ENCODE data around the gene TEAD4.

The TEAD4 gene

DNA sequence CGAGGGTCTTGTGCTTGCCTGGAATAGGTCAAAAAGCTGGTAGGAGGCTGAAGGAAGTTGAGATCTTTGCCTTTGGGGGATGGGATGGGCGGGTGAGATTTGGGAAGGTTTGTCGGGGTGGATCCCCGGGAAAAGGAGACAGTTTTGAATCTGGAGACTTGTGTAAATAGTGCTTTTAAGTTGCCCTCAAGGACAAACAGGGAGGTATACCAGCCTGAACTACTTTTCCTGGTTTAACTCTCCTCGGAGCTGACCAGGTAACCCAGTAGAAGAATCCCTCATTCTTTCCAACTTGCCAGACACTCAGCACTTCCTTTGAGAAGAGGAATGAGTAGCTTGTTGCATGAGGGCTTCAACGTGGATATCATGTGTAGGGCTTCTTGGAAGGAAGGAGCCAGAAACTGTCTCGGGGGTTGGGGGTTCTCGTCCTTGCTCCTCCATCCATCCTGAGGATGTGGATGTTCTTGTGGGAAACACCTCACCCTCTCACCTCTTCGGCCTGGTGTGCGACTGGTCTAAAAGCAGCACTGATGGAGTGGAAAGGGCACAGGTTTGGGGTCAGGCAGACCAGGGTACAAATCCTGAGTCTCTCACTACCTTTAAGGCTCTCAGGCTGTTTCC is 1.9 kb downstream of the TEAD4 start:
- Histone ChIP-seq H3K4me1 (ENCODE audit: insufficient read depth, low read length) (peaks cover 38% of the 10 kb centered on the region), H3K4me3 (ENCODE audit: low read length) (peak overlapping the region; percentile 66), H3K9me3 (ENCODE audit: insufficient read depth, low read depth, low read length) (no peaks in the 10 kb centered on the region), H3K27ac (ENCODE audit: low read depth, low read length) (peak overlapping the region; percentile 29; the same call in 1 of the 2 replicates), H3K36me3 (ENCODE audit: insufficient read depth, low read length) (peaks cover 9% of the 10 kb centered on the region; the same call in 1 of the 2 replicates), H3K27me3 (ENCODE audit: insufficient read depth, low read length) (peaks cover 13% of the 10 kb centered on the region), H3K9ac (ENCODE audit: low read depth, low read length) (peak overlapping the region; percentile 96)
- WGBS = 16% methylated on average over 10 of the region's 10 CpGs

GRCh38 chr12:2961705-2962104 is 2.5 kb downstream of the TEAD4 start:
- H3K27ac ChIP-seq (ENCODE audit: low read depth, low read length) = peak overlapping the region; percentile 29; the same call in 1 of the 2 replicates
- peak overlapping the region; percentile 96; the same call in 1 of the 2 replicates for H3K9ac ChIP-seq (ENCODE audit: low read depth, low read length)
- peaks cover 38% of the 10 kb centered on the region for H3K4me1 ChIP-seq (ENCODE audit: insufficient read depth, low read length)
- peaks cover 13% of the 10 kb centered on the region for H3K27me3 ChIP-seq (ENCODE audit: insufficient read depth, low read length)
- H3K36me3 ChIP-seq (ENCODE audit: insufficient read depth, low read length) = peaks cover 10% of the 10 kb centered on the region; the same call in 1 of the 2 replicates
- H3K9me3 ChIP-seq (ENCODE audit: insufficient read depth, low read depth, low read length) = no peaks in the 10 kb centered on the region
- WGBS = 40% methylated on average over 5 of the region's 5 CpGs
- H3K4me3 ChIP-seq (ENCODE audit: low read length) = peak overlapping the region; percentile 66

GRCh38 chr12:2963154-2963759 is 4.1 kb downstream of the TEAD4 start:
- 14% methylated on average over 9 of the region's 9 CpGs for WGBS
- Histone ChIP-seq H3K27ac (ENCODE audit: low read depth, low read length) (peak overlapping the region; percentile 95), H3K9ac (ENCODE audit: low read depth, low read length) (peak overlapping the region; percentile 77), H3K4me3 (ENCODE audit: low read length) (peak overlapping the region; percentile 42), H3K27me3 (ENCODE audit: insufficient read depth, low read length) (peaks cover 13% of the 10 kb centered on the region), H3K9me3 (ENCODE audit: insufficient read depth, low read depth, low read length) (no peaks in the 10 kb centered on the region), H3K4me1 (ENCODE audit: insufficient read depth, low read length) (peaks cover 32% of the 10 kb centered on the region), H3K36me3 (ENCODE audit: insufficient read depth, low read length) (peaks cover 16% of the 10 kb centered on the region; the same call in 1 of the 2 replicates)

DNA sequence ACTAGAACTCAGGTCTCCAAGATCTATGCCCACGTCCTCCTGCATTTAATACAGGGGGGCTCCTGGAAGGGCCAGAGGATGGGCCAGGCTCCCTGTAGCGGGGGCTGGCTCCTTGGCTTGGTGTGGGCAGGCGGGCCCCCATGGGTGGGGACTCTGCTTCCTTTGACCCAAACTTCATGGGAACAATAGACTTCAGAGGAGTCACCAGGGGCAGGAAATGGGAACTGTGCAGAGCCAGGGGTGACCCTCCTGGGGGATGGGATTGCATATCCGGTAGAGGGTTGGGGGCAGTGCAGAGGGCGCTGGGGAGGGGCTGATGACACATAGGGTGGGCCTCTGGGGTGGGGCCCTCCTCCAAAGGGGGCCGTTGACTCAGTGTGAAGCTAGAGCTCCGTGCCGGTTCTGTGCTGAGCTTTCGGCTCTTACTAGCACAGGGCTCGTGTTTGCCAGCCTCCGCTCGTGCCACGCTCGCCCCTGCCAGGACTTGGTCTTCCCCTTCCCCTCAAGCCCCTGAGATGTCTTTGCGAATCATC is 4.6 kb downstream of the TEAD4 start:
- peaks cover 30% of the 10 kb centered on the region for H3K4me1 ChIP-seq (ENCODE audit: insufficient read depth, low read length)
- H3K27ac ChIP-seq (ENCODE audit: low read depth, low read length) = peak overlapping the region; percentile 95
- peaks cover 13% of the 10 kb centered on the region for H3K27me3 ChIP-seq (ENCODE audit: insufficient read depth, low read length)
- WGBS = 12% methylated on average over 15 of the region's 15 CpGs
- H3K9me3 ChIP-seq (ENCODE audit: insufficient read depth, low read depth, low read length) = no peaks in the 10 kb centered on the region
- H3K9ac ChIP-seq (ENCODE audit: low read depth, low read length) = peak overlapping the region; percentile 82
- peak overlapping the region; percentile 42 for H3K4me3 ChIP-seq (ENCODE audit: low read length)
- peaks cover 19% of the 10 kb centered on the region for H3K36me3 ChIP-seq (ENCODE audit: insufficient read depth, low read length)

DNA sequence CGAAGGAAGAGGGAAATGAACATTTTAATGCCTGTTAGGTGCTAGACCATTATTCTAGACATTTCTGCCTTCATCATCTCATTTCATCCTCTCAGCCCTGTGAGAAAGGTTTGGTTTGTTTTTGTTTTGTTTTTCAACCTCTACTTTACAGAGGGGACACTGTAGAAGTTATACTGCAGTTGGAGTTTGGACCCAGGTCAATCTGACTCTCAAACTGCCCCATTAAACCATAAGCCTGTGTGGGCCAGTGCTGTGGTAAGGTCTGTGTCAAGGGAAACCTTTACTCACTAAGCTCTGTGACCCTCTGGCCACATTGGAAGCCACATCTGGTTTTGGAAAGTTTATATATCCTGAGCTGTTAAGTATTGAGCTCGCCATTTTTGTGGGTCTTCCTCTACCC is 8.5 kb downstream of the TEAD4 start:
- H3K9ac ChIP-seq (ENCODE audit: low read depth, low read length) = no peak overlapping the region
- 100% methylated on average over 1 of the region's 2 CpGs for WGBS
- H3K9me3 ChIP-seq (ENCODE audit: insufficient read depth, low read depth, low read length) = no peaks in the 10 kb centered on the region
- H3K36me3 ChIP-seq (ENCODE audit: insufficient read depth, low read length) = peaks cover 38% of the 10 kb centered on the region
- no peaks in the 10 kb centered on the region for H3K27me3 ChIP-seq (ENCODE audit: insufficient read depth, low read length)
- no peak overlapping the region for H3K4me3 ChIP-seq (ENCODE audit: low read length)
- peaks cover 20% of the 10 kb centered on the region for H3K4me1 ChIP-seq (ENCODE audit: insufficient read depth, low read length)
- no peak overlapping the region for H3K27ac ChIP-seq (ENCODE audit: low read depth, low read length)

DNA sequence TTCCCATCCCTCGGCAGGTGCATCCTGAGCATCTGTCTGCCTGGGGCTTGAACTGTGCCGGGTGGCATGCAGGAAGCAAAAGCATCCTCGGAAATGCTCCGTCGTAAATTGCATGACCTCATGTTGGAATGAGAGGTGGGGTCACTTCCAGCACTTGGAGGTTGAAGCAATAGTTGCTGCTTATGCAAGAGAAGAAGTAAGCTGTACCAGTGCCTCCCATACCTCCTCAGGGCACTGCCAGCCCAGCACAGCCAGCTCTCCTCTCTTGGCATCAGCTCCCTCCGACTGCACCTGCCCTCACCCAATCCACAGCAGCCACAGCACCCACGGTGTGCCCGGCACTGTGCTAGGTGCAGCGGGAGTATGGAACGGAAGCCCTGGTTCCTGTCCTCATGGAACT is 11.5 kb downstream of the TEAD4 start:
- Histone ChIP-seq H3K27ac (ENCODE audit: low read depth, low read length) (no peak overlapping the region), H3K4me3 (ENCODE audit: low read length) (no peak overlapping the region), H3K9me3 (ENCODE audit: insufficient read depth, low read depth, low read length) (no peaks in the 10 kb centered on the region), H3K4me1 (ENCODE audit: insufficient read depth, low read length) (peaks cover 12% of the 10 kb centered on the region; the same call in 1 of the 2 replicates), H3K27me3 (ENCODE audit: insufficient read depth, low read length) (no peaks in the 10 kb centered on the region), H3K9ac (ENCODE audit: low read depth, low read length) (no peak overlapping the region), H3K36me3 (ENCODE audit: insufficient read depth, low read length) (peaks cover 33% of the 10 kb centered on the region)
- WGBS = 94% methylated on average over 10 of the region's 10 CpGs

- Histone ChIP-seq H3K27ac (ENCODE audit: low read depth, low read length) (no peak overlapping the region), H3K4me3 (ENCODE audit: low read length) (no peak overlapping the region)
These were observed 14.4 kb downstream of the TEAD4 start for GRCh38 chr12:2973566-2973965.

GRCh38 chr12:2974560-2974971 is 15.4 kb downstream of the TEAD4 start:
- H3K9me3 ChIP-seq (ENCODE audit: insufficient read depth, low read depth, low read length) = no peaks in the 10 kb centered on the region
- H3K27me3 ChIP-seq (ENCODE audit: insufficient read depth, low read length) = no peaks in the 10 kb centered on the region
- H3K4me1 ChIP-seq (ENCODE audit: insufficient read depth, low read length) = peaks cover 24% of the 10 kb centered on the region; the same call in 1 of the 2 replicates
- no peak overlapping the region for H3K4me3 ChIP-seq (ENCODE audit: low read length)
- 0 out of 2 replicates have a peak overlapping the region, but pooled peaks have one; percentile 20 for H3K27ac ChIP-seq (ENCODE audit: low read depth, low read length)
- 62% methylated on average over 10 of the region's 10 CpGs for WGBS
- H3K9ac ChIP-seq (ENCODE audit: low read depth, low read length) = no peak overlapping the region
- H3K36me3 ChIP-seq (ENCODE audit: insufficient read depth, low read length) = peaks cover 21% of the 10 kb centered on the region

More at GRCh38 chr12:2973566-2973965, 14.4 kb downstream of the TEAD4 start:
- H3K36me3 ChIP-seq (ENCODE audit: insufficient read depth, low read length) = peaks cover 25% of the 10 kb centered on the region
- WGBS = 94% methylated on average over 9 of the region's 9 CpGs
- H3K27me3 ChIP-seq (ENCODE audit: insufficient read depth, low read length) = no peaks in the 10 kb centered on the region
- H3K9me3 ChIP-seq (ENCODE audit: insufficient read depth, low read depth, low read length) = no peaks in the 10 kb centered on the region
- peaks cover 24% of the 10 kb centered on the region; the same call in 1 of the 2 replicates for H3K4me1 ChIP-seq (ENCODE audit: insufficient read depth, low read length)
- no peak overlapping the region for H3K9ac ChIP-seq (ENCODE audit: low read depth, low read length)

DNA sequence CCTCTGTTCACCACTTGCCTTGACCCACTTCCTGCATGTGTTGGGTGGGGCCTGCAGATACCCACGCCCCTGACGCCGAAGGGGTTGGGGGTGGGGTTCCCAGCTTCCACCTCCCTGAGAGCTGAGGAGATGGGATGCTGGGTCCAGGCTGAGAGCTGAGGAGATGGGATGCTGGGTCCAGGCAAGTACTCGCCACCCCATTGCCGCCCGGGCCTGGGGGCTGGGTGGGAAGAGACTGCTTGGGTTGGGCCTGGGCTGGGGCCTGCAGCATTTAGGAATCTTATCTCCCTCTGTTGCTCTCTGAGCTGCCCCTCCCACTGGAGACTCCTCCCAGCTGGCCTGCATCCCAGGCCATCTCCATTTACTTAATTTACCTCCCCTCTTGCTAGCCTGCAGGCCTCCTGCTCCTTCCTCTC is 17.4 kb downstream of the TEAD4 start:
- no peak overlapping the region for H3K9ac ChIP-seq (ENCODE audit: low read depth, low read length)
- no peaks in the 10 kb centered on the region for H3K9me3 ChIP-seq (ENCODE audit: insufficient read depth, low read depth, low read length)
- peak overlapping the region; percentile 38; the same call in 1 of the 2 replicates for H3K27ac ChIP-seq (ENCODE audit: low read depth, low read length)
- H3K4me3 ChIP-seq (ENCODE audit: low read length) = no peak overlapping the region
- peaks cover 24% of the 10 kb centered on the region; the same call in 1 of the 2 replicates for H3K4me1 ChIP-seq (ENCODE audit: insufficient read depth, low read length)
- peaks cover 16% of the 10 kb centered on the region for H3K36me3 ChIP-seq (ENCODE audit: insufficient read depth, low read length)
- 70% methylated on average over 5 of the region's 6 CpGs for WGBS
- H3K27me3 ChIP-seq (ENCODE audit: insufficient read depth, low read length) = no peaks in the 10 kb centered on the region

DNA sequence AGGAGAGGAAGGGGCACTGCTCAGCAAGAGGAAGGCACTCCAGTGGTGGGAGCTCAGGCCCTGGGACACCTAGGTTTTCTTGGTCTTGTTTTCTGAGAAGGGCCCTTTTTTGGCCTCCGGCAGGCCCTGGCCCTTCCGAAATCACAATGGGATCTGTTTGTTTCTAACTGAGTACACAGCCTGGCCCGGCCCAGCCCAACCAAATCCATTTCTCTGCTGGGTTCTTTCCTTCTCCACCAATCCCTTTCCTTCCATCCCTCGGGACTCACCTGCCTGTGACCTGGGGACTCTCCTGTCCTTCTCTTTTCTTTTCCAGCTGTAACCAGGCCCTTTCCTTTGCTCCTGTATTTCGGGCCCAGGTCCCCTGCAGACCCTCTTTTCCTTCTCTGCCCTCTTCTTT is 18.6 kb downstream of the TEAD4 start:
- Histone ChIP-seq H3K4me3 (ENCODE audit: low read length) (no peak overlapping the region), H3K9ac (ENCODE audit: low read depth, low read length) (no peak overlapping the region), H3K9me3 (ENCODE audit: insufficient read depth, low read depth, low read length) (no peaks in the 10 kb centered on the region), H3K36me3 (ENCODE audit: insufficient read depth, low read length) (peaks cover 16% of the 10 kb centered on the region), H3K27ac (ENCODE audit: low read depth, low read length) (no peak overlapping the region), H3K27me3 (ENCODE audit: insufficient read depth, low read length) (no peaks in the 10 kb centered on the region), H3K4me1 (ENCODE audit: insufficient read depth, low read length) (peaks cover 24% of the 10 kb centered on the region; the same call in 1 of the 2 replicates)
- WGBS = 86% methylated on average over 5 of the region's 5 CpGs

DNA sequence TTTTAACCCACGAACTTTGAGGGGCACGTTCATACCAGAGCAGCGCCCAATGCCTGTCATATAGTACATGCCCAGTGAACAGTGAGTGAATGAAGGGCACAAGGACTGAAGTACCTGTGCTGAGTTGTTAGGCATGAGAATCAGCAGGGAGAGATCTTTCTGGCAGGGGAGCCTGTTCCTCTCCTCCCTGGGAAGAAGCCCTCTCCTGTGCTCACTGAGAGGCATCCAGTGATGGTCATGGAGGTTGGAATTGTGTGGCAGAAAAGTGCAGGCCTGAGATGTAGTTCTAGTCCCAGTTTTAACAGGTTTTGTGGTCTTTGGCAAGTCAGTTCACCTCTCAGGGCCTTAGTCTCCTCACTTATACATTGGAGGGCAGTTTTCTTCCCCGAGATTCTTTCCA is 20.6 kb downstream of the TEAD4 start:
- no peak overlapping the region for H3K4me3 ChIP-seq (ENCODE audit: low read length)

More for the DNA sequence above, 20.6 kb downstream of the TEAD4 start:
- H3K27me3 ChIP-seq (ENCODE audit: insufficient read depth, low read length) = no peaks in the 10 kb centered on the region
- no peaks in the 10 kb centered on the region for H3K9me3 ChIP-seq (ENCODE audit: insufficient read depth, low read depth, low read length)
- H3K27ac ChIP-seq (ENCODE audit: low read depth, low read length) = no peak overlapping the region
- peaks cover 17% of the 10 kb centered on the region; the same call in 1 of the 2 replicates for H3K4me1 ChIP-seq (ENCODE audit: insufficient read depth, low read length)
- H3K36me3 ChIP-seq (ENCODE audit: insufficient read depth, low read length) = peaks cover 25% of the 10 kb centered on the region
- WGBS = 92% methylated on average over 4 of the region's 4 CpGs
- H3K9ac ChIP-seq (ENCODE audit: low read depth, low read length) = no peak overlapping the region
